GM21526 (cell line): ENCODE data around the gene SLC17A9.
A peak's percentile ranks its signal among the peaks of the same experiment; 100 is the strongest.

Experiments used
- ATAC-seq: cut with Tn5 transposase; IDR thresholded peaks from one replicate; pipeline ENCODE4 v1.9.1; 2021; ENCODE audit warnings: moderate library complexity; ENCODE audit not compliant: unreplicated experiment, low FRiP score

The SLC17A9 gene

GRCh38 chr20:62966212-62967148 is 14.0 kb downstream of the SLC17A9 start:
- no peak for ATAC-seq

- ATAC-seq, result no peak
Observed at GRCh38 chr20:62967149-62967501, 14.6 kb downstream of the SLC17A9 start.

GRCh38 chr20:62967628-62968351 is 15.3 kb downstream of the SLC17A9 start:
- ATAC-seq, result no peak

- no peak for ATAC-seq
Observed at GRCh38 chr20:62968378-62969178, 16.1 kb downstream of the SLC17A9 start.

GRCh38 chr20:62969179-62969760 is 16.8 kb downstream of the SLC17A9 start:
- no peak for ATAC-seq

- ATAC-seq, result no peak
Observed at GRCh38 chr20:62969939-62970306, 17.4 kb downstream of the SLC17A9 start.

GRCh38 chr20:62970307-62971210 is 18.1 kb downstream of the SLC17A9 start:
- ATAC-seq, result no peak

- no peak for ATAC-seq
Observed at GRCh38 chr20:62971211-62971949, 18.9 kb downstream of the SLC17A9 start.

GRCh38 chr20:62971950-62972844 is 19.7 kb downstream of the SLC17A9 start:
- ATAC-seq, result peak; percentile 67

- ATAC-seq, result no peak
Observed at GRCh38 chr20:62972845-62973745, 20.6 kb downstream of the SLC17A9 start.

GRCh38 chr20:62975251-62975760 is 22.8 kb downstream of the SLC17A9 start:
- no peak for ATAC-seq

- ATAC-seq, result no peak
Observed at GRCh38 chr20:62975812-62976508, 23.5 kb downstream of the SLC17A9 start.

GRCh38 chr20:62976886-62977285 is 24.4 kb downstream of the SLC17A9 start:
- no peak for ATAC-seq

GRCh38 chr20:62977613-62978560 is 25.4 kb downstream of the SLC17A9 start:
- ATAC-seq, result peak; percentile 47

- no peak for ATAC-seq
Observed at GRCh38 chr20:62978561-62978943, 26.0 kb downstream of the SLC17A9 start.
